22Rv1 (cell line): ENCODE results near the gene SMARCC2.

Experiments
- ZFX ChIP-seq: fragments of 450-650 bp; IDR thresholded peaks from 2 replicates; pipeline ENCODE4 v1.6.1; 2017; ENCODE audit warnings: antibody characterized with exemption, borderline replicate concordance
- TF ChIP-seq, protein P1 (sequence below): fragments of 450-650 bp; IDR thresholded peaks from 2 replicates; pipeline ENCODE4 v1.5.1; 2017; ENCODE audit warnings: mild to moderate bottlenecking

DNA sequence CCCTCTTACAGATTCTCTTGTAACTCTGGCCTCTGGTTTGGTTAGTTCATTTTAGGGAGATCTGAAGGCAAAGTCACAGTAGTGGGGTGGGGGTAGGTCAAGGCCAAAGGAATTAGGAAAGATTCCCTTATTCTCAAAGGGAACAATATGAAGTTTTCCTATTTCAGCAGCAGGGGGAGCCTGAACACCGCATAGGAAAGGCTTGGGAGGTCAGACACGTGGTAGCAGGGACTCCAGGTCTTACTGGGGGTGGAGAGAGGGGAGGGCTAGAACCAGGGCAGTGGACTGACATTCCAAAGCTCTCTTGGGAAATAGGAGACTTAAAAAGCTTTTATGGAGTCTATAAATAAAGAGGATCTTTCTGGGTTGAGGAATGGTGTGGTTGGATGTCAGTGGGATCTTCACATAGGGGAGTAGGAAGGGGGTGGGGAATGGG lies 69.9 kb downstream of the SMARCC2 start:
- TF ChIP-seq, protein P1, sequence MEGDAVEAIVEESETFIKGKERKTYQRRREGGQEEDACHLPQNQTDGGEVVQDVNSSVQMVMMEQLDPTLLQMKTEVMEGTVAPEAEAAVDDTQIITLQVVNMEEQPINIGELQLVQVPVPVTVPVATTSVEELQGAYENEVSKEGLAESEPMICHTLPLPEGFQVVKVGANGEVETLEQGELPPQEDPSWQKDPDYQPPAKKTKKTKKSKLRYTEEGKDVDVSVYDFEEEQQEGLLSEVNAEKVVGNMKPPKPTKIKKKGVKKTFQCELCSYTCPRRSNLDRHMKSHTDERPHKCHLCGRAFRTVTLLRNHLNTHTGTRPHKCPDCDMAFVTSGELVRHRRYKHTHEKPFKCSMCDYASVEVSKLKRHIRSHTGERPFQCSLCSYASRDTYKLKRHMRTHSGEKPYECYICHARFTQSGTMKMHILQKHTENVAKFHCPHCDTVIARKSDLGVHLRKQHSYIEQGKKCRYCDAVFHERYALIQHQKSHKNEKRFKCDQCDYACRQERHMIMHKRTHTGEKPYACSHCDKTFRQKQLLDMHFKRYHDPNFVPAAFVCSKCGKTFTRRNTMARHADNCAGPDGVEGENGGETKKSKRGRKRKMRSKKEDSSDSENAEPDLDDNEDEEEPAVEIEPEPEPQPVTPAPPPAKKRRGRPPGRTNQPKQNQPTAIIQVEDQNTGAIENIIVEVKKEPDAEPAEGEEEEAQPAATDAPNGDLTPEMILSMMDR: peak; percentile 98
- TF ChIP-seq ZFX: no peak
